Epithelial cell of proximal tubule (primary cell): ENCODE measurements around the gene RUNX2. TPM values are rescaled to one million over a fixed set of nuclear protein-coding genes. Genes with fewer than 3 reads are reported as not detected.
"Not testable (repeated sequence)": the region's sequence is repeated elsewhere in the genome, so short reads cannot be mapped to it uniquely, and the experiment has no call there.

Experiments
- DNase-seq: peaks from one replicate; pipeline ENCODE4 v3.0.0-alpha.2; 2011; ENCODE audit warnings: low read depth
- H3K4me3 ChIP-seq: 2 replicates; pipeline ENCODE4 v1.5.1; 2011; ENCODE audit warnings: low read depth, mild to moderate bottlenecking, low read length
- CTCF ChIP-seq: conservative IDR thresholded peaks from 2 replicates; pipeline ENCODE4 v1.5.1; 2012; ENCODE audit warnings: low read depth, mild to moderate bottlenecking, low read length
- total RNA-seq: library from RNA; depleted of rRNA; stranded (reverse); fragments of >200 nt; gene quantifications from 2 replicates; pipeline ENCODE4 v1.2.3, GENCODE V29; 2015

RUNX2 gene
- total RNA-seq, 1 donor from 2014 or later: 13.1 TPM

DNA sequence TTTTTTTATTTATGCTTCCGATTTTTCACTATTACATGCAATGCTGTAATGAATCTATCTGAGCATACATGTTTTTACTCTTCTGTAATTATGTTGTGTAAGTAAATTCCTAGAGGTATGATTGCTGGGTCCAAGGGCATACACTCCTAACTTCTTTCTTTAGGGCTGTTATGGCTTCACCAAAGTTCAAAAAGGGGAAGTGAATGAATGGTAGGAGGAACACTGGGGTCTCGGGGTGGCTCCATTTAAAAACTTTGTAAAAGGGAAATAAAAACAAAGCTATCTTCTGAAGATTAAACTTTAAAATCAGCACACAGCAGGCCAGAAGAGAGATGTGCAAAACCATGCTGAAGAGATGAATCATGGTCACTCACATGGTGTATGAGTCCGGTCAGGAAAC lies 338.7 kb downstream of the RUNX2 start:
- no peak overlapping the region for H3K4me3 ChIP-seq
- DNase-seq: no peak
- TF ChIP-seq CTCF: no peak

DNA sequence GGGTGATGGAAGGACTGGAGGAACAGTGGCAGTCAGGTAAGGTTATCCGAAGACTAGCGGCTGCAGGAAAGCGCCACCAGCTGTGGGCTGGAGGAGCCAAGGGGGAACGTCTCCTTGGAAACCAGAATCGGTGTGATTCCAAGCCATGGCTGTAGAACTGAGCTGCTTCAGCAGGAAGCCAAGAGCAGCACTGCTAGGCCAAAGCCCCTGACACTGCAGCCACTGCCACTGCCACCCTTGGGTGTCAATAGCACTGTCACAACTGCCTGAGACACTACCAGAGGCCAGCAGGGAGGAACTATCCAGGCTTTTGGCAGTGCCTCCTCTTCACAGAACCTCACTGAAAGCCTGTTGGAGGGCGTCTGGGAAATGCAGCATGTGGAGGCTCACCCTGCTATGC lies 339.2 kb downstream of the RUNX2 start:
- no peak overlapping the region for H3K4me3 ChIP-seq
- DNase-seq: no peak
- TF ChIP-seq CTCF: no peak

DNA sequence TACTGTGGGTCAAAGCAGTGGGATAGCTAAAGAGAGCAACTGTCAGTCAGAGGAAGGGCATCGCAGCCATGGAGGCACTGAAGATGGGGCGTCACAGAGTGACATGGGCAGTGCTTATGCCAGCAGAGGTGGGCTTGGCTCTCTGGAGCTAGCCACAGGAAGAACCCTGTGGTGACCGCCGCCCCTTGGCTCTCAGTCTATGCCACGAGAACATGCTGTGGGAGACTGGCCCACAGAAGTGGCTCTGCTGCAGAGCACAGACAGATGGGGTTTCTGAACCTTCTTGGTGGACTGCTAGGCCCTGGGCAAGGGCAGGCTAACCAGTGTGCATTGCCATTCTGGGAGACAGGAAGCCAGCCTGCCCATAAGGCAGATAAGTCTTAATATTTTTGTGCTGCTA lies 339.6 kb downstream of the RUNX2 start:
- no peak overlapping the region for H3K4me3 ChIP-seq
- no peak for TF ChIP-seq CTCF
- no peak for DNase-seq

- H3K4me3 ChIP-seq: no peak overlapping the region
- TF ChIP-seq CTCF: no peak
- DNase-seq: no peak
Observed at GRCh38 chr6:45668705-45669104, 340.6 kb downstream of the RUNX2 start.

GRCh38 chr6:45673167-45673566 lies 345.0 kb downstream of the RUNX2 start:
- H3K4me3 ChIP-seq, DNase-seq: not testable (repeated sequence)

GRCh38 chr6:45675166-45675565 lies 347.0 kb downstream of the RUNX2 start:
- not testable (repeated sequence) for H3K4me3 ChIP-seq, DNase-seq

- no peak for TF ChIP-seq CTCF
- no peak for DNase-seq
Observed at GRCh38 chr6:45675634-45676033, 347.5 kb downstream of the RUNX2 start.

GRCh38 chr6:45676380-45676779 lies 348.2 kb downstream of the RUNX2 start:
- no peak overlapping the region for H3K4me3 ChIP-seq
- no peak for DNase-seq
- TF ChIP-seq CTCF: no peak

More at GRCh38 chr6:45675634-45676033, 347.5 kb downstream of the RUNX2 start:
- no peak overlapping the region for H3K4me3 ChIP-seq
